Neural crest cell (in vitro differentiated cells): ENCODE data around the gene KCNH6. TPM values are rescaled to one million over a fixed set of nuclear protein-coding genes. Genes with fewer than 3 reads are reported as not detected.

Experiments
- DNase-seq: peaks from one replicate; pipeline ENCODE4 v3.0.0; 2021; ENCODE audit warnings: low read depth, mixed read lengths, low spot score
- H3K27ac Mint-ChIP-seq: one replicate; pipeline ENCODE4 v1.8.0; 2021; ENCODE audit warnings: mild to moderate bottlenecking, mixed read lengths; ENCODE audit not compliant: unreplicated experiment
- H3K27me3 Mint-ChIP-seq: 2 replicates; pipeline ENCODE4 v1.8.0; 2021; ENCODE audit warnings: low read depth, mild to moderate bottlenecking, mixed read lengths
- H3K36me3 Mint-ChIP-seq: 2 replicates; pipeline ENCODE4 v1.8.0; 2021; ENCODE audit warnings: low read depth, mild to moderate bottlenecking, mixed read lengths
- H3K4me1 Mint-ChIP-seq: 2 replicates; pipeline ENCODE4 v1.8.0; 2021; ENCODE audit warnings: mixed read lengths
- H3K4me3 Mint-ChIP-seq: one replicate; pipeline ENCODE4 v1.8.0; 2021; ENCODE audit warnings: mild to moderate bottlenecking, mixed read lengths
- H3K9me3 Mint-ChIP-seq: 2 replicates; pipeline ENCODE4 v1.8.0; 2021; ENCODE audit warnings: mixed read lengths
- CTCF ChIP-seq: fragments of 200-600 bp; sonication (generic); conservative IDR thresholded peaks from 2 replicates; pipeline ENCODE4 v1.5.0; 2021; ENCODE audit warnings: antibody characterized with exemption, mild to moderate bottlenecking
- total RNA-seq: library from RNA; stranded (reverse); gene quantifications from 2 replicates; pipeline ENCODE4 v1.2.1, GENCODE V29; 2021

Gene KCNH6
- total RNA-seq, 1 donor from 2014 or later, result 0.12 TPM

DNA sequence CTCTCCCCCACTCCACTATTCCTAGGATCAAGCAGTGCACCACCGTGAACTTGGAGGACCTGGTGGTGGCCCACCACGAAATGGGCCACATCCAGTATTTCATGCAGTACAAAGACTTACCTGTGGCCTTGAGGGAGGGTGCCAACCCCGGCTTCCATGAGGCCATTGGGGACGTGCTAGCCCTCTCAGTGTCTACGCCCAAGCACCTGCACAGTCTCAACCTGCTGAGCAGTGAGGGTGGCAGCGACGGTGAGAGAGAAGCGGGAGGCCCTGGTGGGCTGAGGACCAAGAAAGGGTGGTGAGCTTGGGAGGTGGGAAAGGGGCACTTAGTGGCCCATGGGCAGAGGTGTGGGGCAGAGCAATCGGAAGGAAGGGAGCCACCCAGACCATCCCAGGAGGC is 29.7 kb upstream of the KCNH6 start:
- Mint-ChIP-seq H3K4me1 (peaks cover 1% of the 10 kb centered on the region), H3K36me3 (no peaks in the 10 kb centered on the region), H3K4me3 (no peak overlapping the region), H3K27ac (peak overlapping the region; percentile 67), H3K9me3 (no peaks in the 10 kb centered on the region), H3K27me3 (peaks cover 5% of the 10 kb centered on the region)
- no peak for TF ChIP-seq CTCF
- DNase-seq, result no peak

- no peak for DNase-seq
- TF ChIP-seq CTCF, result no peak
- Mint-ChIP-seq H3K36me3 (no peaks in the 10 kb centered on the region), H3K27ac (no peak overlapping the region), H3K27me3 (peaks cover 2% of the 10 kb centered on the region), H3K9me3 (no peaks in the 10 kb centered on the region), H3K4me3 (no peak overlapping the region), H3K4me1 (peaks cover 7% of the 10 kb centered on the region)
Measured at GRCh38 chr17:63494300-63494928, 28.7 kb upstream of the KCNH6 start.

- H3K27me3 Mint-ChIP-seq, result peaks cover 3% of the 10 kb centered on the region
- H3K4me1 Mint-ChIP-seq, result peaks cover 7% of the 10 kb centered on the region
- no peak overlapping the region for H3K27ac Mint-ChIP-seq
- H3K36me3 Mint-ChIP-seq, result no peaks in the 10 kb centered on the region
- H3K4me3 Mint-ChIP-seq, result no peak overlapping the region
- TF ChIP-seq CTCF, result no peak
- no peaks in the 10 kb centered on the region for H3K9me3 Mint-ChIP-seq
- no peak for DNase-seq
Measured at GRCh38 chr17:63495491-63495890, 27.7 kb upstream of the KCNH6 start.

- no peaks in the 10 kb centered on the region for H3K9me3 Mint-ChIP-seq
- DNase-seq, result no peak
- no peak for TF ChIP-seq CTCF
- peaks cover 8% of the 10 kb centered on the region for H3K27me3 Mint-ChIP-seq
- peaks cover 7% of the 10 kb centered on the region for H3K4me1 Mint-ChIP-seq
- no peaks in the 10 kb centered on the region for H3K36me3 Mint-ChIP-seq
- H3K4me3 Mint-ChIP-seq, result no peak overlapping the region
- H3K27ac Mint-ChIP-seq, result no peak overlapping the region
Measured at GRCh38 chr17:63496177-63496576, 27.0 kb upstream of the KCNH6 start.

- TF ChIP-seq CTCF, result no peak
- Mint-ChIP-seq H3K36me3 (no peaks in the 10 kb centered on the region), H3K4me3 (no peak overlapping the region), H3K9me3 (no peaks in the 10 kb centered on the region), H3K4me1 (peaks cover 7% of the 10 kb centered on the region), H3K27ac (no peak overlapping the region), H3K27me3 (peaks cover 14% of the 10 kb centered on the region)
- DNase-seq, result no peak
Measured at GRCh38 chr17:63496663-63497400, 26.3 kb upstream of the KCNH6 start.
